ENCODE measurements around the gene EMILIN1.
"Not testable (repeated sequence)": the region's sequence is repeated elsewhere in the genome, so short reads cannot be mapped to it uniquely, and the experiment has no call there.

EMILIN1 gene

GRCh38 chr2:27092696-27093429 lies 14.4 kb downstream of the EMILIN1 start:
- DNase-seq, result no peak

- no peak for DNase-seq
Observed at GRCh38 chr2:27093430-27094352, 15.3 kb downstream of the EMILIN1 start.

DNA sequence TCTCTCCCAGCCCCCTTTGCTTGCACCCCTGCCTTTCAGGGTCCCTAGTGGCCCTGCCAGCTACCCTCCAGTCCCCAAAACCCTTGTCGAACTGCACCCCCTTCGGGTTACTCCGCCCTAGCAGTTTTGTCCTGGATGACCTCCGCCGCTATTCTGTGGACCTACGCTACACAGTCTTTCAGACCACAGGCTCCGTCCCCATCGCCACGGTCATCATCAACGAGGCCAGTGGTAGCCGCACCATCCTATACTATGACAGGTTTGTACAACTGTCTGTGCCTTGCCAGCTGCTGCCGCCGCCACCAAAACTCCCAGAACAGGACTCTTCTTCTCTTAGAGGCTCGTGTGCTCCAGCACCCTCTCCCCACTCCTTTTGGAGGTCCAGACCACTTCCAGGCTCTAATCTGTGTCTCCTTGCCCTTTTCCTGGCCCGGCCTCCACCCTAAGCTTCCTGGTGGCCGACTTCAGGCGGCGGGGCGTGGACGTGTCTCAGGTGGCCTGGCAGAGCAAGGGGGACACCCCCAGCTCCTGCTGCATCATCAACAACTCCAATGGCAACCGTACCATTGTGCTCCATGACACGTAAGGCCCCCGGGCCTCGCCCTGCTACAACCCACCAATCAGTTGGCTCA lies 16.1 kb downstream of the EMILIN1 start:
- DNase-seq, result no peak

DNA sequence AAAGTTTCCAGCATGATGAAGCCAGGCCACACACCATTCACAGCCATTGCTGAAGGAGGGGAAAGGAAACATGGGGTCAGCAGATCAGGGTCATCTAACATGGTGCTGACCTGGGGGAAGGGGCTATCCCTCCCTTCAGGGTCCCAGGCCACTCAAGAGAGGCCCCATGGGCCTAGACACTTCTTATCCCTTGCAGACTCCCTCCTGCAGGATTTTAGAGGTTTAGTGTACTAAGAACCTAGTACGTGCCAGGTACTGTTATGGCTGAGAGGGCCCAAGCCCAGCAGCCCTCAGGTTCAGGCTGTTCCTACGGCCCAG lies 17.0 kb downstream of the EMILIN1 start:
- DNase-seq, result no peak

DNA sequence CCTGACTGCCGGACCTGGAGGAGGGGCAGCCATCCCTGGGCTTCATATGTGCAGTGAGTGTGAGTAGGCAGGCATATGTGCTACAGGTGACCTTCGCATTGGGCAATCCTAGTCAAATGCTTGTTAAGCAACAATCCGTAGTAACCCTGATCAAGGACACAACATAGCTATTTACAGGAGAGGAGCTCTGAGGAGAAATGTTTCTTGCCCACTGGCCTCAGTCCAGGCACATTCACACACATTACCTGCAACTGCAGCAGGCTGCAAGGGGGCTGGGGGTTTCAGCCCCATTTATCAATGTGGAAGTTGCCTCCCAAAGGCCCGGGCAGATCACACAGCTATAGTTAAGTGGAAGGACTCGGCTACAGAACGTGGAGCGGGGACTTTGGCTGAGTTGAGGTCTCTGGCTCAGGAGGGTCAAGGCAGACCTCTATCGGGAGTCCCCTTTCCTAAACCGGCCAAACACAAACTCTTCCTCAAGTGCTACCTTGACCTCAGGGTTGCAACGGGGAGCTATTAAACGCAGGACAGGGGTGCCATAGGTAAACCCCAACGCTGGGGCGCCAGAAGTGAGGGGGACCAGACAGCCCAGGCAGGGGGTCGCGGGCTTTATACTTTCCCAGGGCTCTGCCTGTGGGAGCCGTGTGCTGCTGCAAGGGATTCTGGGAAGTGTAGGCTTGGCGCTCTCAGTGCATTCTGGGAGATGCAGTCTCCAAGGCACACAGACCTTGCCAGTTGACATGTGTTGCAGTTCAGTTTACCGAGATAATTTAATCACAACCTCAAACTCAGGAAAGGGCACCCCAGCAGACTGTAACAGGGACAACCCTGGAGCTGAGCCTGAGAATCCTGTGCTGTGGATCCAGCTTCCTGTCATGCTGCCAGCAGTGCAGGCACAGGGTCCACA lies 17.6 kb downstream of the EMILIN1 start:
- peak in 47 of 56 donors; percentile 14 to 83 (median 58) for DNase-seq

DNA sequence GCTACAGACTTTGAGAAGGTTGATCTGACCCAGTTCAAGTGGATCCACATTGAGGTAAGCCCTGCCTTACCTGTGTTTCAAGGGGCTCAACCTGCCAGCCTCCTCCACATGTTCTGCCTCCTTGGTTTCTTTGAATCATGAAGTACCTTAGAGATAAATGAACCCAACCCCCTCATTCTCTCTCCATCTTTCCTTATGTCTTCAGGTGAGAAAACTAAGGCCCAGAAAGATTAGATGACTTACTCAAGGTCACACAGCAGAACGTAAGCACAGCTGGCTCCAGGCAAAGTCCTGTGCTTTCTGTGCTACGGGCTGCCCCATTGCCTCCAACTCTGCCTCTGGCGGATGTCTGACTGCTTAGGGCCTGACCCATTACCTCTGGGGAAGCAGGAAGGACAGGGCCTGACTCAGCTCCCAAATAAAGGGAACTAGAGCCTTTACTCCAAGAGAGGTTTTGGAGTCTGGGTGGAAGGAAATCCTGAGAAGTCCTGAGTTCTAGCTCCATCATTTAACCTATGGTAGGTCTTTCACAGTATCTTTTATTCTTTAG lies 18.4 kb downstream of the EMILIN1 start:
- no peak for DNase-seq

GRCh38 chr2:27097341-27097740 lies 18.9 kb downstream of the EMILIN1 start:
- no peak for DNase-seq

- DNase-seq, result no peak
Observed at GRCh38 chr2:27099334-27099955, 21.0 kb downstream of the EMILIN1 start.

- no peak for DNase-seq
Observed at GRCh38 chr2:27100036-27100435, 21.6 kb downstream of the EMILIN1 start.

GRCh38 chr2:27102329-27102728 lies 23.9 kb downstream of the EMILIN1 start:
- DNase-seq, result no peak

DNA sequence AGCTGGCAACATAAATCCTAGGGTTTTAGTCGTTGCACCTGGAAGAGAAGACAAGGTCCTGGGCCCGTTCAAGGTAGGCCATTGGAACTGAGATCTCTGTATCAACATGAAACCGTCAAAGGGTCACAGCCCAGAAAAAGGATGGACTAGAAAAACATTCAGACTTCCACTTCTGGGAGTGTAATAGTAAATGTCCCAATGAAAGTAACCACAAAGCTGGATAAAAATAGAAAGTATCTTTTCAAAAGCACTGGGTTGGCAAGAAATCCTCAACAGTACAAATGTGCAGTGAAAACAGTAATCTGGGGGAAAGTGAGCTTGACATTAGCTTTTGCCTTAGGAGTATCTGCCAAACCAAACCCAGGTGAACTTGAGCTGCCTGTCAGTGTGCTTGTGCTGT lies 27.6 kb downstream of the EMILIN1 start:
- no peak for DNase-seq

GRCh38 chr2:27108221-27108620 lies 29.8 kb downstream of the EMILIN1 start:
- no peak for DNase-seq

DNA sequence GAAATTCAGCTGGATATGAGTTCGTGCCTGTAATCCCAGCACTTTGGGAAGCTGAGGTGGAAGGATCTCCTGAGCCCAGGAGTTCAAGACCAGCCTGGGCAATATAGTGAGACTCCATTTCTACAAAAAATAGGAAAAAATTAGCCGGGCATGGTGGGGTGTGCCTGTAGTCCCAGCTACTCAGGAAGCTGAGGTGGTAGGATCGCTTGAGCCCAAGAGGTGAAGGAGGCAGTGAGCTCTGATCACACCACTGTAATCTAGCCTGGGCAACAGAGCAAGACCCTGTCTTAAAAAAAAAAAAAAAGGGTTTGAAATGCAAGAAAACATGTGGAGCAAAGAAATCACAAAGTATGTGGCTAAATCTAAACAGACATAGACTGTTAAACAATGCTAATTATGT lies 30.7 kb downstream of the EMILIN1 start:
- no peak for DNase-seq

GRCh38 chr2:27110603-27111352 lies 32.4 kb downstream of the EMILIN1 start:
- not testable (repeated sequence) for DNase-seq

DNA sequence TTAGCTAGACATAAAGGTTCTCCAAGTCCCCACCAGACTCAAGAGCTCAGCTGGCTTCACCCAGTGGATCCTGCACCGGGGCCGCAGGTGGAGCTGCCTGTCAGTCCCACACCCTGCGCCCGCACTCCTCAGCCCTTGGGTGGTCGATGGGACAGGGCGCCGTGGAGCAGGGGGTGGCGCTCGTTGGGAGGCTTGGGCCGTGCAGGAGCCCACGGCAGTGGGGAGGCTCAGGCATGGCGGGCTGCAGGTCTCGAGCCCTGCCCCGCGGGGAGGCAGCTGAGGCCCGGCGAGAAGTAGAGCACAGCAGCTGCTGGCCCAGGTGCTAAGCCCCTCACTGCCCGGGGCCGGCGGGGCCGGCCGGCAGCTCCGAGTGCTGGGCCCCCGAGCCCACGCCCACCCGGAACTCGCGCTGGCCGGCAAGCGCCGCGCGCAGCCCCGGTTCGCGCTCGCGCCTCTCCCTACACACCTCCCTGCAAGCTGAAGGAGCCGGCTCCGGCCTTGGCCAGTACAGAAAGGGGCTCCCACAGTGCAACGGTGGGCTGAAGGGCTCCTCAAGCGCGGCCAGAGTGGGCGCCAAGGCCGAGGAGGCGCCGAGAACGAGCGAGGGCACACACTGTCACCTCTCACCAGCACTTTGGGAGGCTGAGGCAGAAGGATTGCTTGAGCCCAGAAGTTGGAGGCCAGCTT lies 33.1 kb downstream of the EMILIN1 start:
- DNase-seq, result not testable (repeated sequence)

- DNase-seq, result no peak
Observed at GRCh38 chr2:27115519-27115918, 37.1 kb downstream of the EMILIN1 start.

GRCh38 chr2:27117995-27118524 lies 39.6 kb downstream of the EMILIN1 start:
- peak in 2 of 56 donors; percentile 18 to 30 for DNase-seq

DNA sequence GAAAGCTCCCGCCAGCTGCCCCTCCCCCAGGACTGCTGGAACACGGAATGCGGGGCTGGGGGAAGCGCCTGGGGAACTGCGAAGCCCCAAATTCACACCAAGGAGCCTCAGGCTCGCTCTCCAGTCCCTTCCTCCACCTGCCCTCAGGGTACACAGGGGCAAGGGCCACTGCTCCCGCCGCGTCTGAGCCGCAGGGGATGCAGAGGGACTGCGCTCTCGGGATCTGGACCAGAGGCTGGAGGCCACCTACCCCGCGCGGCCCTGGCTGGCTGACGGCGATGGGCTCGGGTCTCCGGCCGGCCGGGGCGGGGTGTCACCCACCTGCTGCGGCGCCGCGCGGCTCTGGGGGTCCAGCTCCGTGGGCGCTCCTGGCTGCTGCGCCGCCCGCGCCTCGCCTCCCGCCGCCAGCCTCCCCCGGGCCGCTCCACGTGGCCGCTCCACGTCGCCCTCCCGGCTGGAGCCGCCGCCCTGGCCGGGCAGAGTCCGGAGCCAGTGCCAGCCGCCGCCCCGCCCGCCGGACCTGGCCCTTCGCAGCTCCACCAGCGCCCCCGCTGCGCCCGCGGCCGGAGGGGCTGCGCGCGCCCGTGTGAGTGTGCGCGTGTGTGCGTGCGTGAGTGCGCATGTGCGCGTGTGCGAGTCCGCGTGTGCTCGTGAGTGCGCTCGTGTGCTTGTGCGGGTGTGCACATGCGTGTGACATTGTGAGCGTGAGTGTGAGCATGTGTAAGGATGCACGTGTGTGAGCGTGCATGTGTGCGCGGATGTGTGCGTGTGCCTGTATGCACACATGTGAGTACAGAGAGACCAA lies 40.3 kb downstream of the EMILIN1 start, which contains the start of gene CGREF1:
Gene CGREF1 (minus strand): TSS at position 604 of the 805 bp plus-strand sequence. CDS start 14,762 bp downstream, outside the sequence.
- DNase-seq, result peak in 14 of 56 donors; percentile 11 to 70 (median 20)
